GM19328 (cell line): ENCODE measurements around the gene PHLDB3.
A peak's percentile ranks its signal among the peaks of the same experiment; 100 is the strongest.
"Not testable (repeated sequence)": the region's sequence is repeated elsewhere in the genome, so short reads cannot be mapped to it uniquely, and the experiment has no call there.

Experiments used
- ATAC-seq: cut with Tn5 transposase; IDR thresholded peaks from one replicate; pipeline ENCODE4 v1.9.1; 2021; ENCODE audit warnings: mild to moderate bottlenecking, moderate library complexity; ENCODE audit not compliant: unreplicated experiment

Gene PHLDB3

GRCh38 chr19:43527860-43528622 is 23.5 kb upstream of the PHLDB3 start:
- ATAC-seq = no peak

GRCh38 chr19:43526884-43527859 is 22.6 kb upstream of the PHLDB3 start, which contains the start of gene ETHE1:
TSS of gene ETHE1 (minus strand) at chr19:43527201. CDS start at chr19:43527177, 24 bp downstream.
- ATAC-seq = no peak

- ATAC-seq = no peak
Observed at GRCh38 chr19:43525836-43526771, 21.6 kb upstream of the PHLDB3 start.

DNA sequence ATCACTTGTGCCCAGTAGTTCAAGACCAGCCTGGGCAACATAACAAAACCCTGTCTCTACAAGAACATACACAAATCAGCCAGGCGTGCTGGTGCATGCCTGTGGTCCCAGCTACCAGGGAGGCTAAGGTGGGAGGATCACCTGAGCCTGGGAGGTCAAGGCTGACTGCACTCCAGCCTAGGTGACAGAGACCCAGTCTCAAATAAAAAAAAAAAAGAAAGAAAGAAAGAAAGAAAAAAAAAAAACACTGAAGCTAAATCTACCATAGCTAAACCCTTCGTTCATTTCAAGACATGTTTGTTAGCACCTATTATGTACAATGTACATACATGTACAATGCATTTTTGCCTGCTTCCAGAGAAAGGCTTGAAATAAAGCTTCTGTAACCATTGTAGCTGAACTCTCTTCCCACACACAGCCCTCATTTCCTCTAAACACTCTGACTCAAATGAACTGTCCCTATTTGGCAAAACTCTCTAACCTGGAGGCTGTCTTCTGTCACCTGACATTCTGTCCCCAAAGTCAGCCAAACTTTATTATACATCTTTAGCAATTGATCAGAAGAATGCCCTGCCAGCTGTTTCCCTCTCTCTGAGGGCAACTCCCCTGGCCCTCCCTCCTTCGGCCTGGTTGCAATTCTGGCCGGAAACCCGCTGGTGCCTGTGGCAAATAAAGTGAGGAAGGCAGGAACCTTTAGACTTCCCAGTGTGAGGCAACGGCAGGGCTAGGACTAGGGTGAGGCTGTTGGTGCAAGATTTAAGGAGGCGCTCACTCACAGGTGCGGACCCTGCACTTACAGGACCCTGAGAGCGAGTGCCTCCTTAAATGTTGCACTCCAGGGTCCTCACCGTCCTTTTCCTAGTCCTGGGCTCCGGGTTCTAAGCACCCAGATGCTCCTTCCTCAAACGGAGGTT is 20.6 kb upstream of the PHLDB3 start:
- no peak for ATAC-seq

GRCh38 chr19:43523696-43524095 is 19.1 kb upstream of the PHLDB3 start:
- ATAC-seq = not testable (repeated sequence)

DNA sequence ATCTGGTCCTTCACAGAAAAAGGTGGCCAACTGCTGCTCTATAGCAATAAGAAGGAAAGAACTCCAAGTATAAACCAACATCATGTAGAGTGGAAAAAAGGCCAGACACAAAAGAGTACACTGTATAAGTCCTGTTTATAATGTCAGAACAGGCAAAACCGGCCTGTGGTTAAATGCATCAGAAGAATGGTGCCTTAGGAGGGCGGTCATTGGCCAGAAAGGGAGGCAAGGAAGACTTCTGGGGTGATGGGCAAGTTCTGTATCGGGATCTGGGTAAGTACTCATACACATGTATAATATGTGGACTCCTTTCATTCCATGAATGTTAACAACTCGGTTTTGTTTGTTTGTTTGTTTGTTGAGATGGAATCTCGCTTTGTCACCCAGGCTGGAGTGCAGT is 18.4 kb upstream of the PHLDB3 start:
- no peak for ATAC-seq

DNA sequence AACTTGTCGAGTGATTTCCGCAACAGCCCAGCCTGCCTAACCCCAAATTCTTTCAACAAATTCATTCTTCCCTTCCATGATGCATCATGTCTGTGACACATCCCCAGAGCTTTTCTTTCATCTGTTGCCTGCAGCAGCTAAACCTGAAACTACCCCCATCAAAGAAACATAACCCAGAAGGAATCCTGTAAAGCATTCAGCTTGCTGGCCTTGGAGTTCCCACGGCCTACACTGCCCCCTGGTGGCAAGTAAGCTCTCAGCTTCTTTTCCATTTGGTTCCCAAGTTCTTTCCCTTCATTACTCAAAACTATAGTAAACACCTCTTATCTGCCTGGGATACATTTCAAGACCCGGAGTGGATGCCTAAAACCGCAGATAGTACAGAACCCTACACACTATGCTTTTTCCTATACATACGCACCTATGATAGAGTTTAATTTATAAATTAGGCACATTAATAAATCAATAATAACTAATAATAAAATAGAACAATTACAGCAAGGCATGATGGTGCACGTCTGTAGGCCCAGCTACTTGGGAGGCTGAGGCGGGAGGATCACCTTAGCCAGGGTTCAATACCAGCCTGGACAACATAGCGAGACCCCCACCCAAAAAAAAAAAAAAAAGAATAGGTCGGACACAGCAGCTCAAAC is 15.0 kb upstream of the PHLDB3 start:
- ATAC-seq = no peak

- ATAC-seq = no peak
Observed at GRCh38 chr19:43518051-43518450, 13.5 kb upstream of the PHLDB3 start.

GRCh38 chr19:43512399-43512798 is 7.9 kb upstream of the PHLDB3 start:
- ATAC-seq = not testable (repeated sequence)

DNA sequence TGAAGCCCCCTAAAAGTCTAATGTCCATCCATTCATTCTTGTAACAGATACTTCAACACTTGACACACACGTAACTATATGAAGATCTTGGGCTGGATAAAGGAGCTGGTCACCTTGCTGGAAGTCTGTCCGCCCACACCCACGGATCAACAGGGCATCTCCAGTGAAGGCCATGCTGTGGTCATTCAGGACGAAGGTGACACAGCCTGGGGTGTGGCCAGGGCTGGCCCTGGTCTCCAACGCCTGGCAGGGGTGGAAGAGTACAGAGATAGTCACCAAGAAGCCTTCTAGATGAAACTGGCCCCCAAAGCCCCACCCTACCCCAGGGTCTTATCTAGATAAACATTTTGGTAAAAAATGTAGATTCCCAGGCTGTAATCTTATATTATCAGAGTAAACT is 6.8 kb upstream of the PHLDB3 start:
- ATAC-seq = no peak

- ATAC-seq = no peak
Observed at GRCh38 chr19:43510713-43511112, 6.2 kb upstream of the PHLDB3 start.

- no peak for ATAC-seq
Observed at GRCh38 chr19:43507880-43508279, 3.3 kb upstream of the PHLDB3 start.

DNA sequence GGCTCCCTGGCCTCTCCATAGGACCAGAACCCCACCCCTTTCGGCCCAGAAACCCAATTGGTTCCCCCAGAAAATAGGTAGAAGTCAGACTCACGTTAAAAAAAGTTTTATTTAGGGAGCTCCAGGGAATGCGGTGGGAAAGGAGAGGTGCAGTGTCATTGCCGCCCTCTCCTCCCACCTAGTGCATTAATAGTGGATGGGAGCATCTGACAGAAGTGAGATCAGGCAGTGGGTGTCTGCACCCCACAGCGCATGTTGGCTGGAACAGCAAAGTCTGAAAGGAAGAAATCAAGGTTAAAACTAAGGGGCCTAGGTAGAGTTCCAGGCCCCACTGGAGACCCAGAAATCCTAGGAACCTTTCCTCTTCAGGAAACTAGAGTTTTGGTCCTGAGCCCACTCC is 2.1 kb upstream of the PHLDB3 start:
- no peak for ATAC-seq

GRCh38 chr19:43505941-43506340 is 1.4 kb upstream of the PHLDB3 start:
- ATAC-seq = no peak

DNA sequence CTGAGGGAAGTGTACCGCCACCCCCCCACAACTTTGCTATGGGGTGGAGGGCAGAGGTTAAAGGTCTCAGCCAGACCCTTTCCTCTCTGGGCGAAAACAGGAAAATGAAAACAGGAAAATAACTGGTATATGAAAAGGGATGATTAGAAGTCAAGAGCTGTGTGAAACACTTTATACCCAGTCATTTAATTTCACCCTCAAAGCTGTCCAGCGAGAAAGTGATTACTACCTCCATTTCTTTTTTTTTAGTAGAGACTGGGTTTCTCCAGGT is 575 bp upstream of the PHLDB3 start:
- no peak for ATAC-seq

- ATAC-seq = peak; percentile 79
Observed at GRCh38 chr19:43503501-43504425, 783 bp downstream of the PHLDB3 start.

DNA sequence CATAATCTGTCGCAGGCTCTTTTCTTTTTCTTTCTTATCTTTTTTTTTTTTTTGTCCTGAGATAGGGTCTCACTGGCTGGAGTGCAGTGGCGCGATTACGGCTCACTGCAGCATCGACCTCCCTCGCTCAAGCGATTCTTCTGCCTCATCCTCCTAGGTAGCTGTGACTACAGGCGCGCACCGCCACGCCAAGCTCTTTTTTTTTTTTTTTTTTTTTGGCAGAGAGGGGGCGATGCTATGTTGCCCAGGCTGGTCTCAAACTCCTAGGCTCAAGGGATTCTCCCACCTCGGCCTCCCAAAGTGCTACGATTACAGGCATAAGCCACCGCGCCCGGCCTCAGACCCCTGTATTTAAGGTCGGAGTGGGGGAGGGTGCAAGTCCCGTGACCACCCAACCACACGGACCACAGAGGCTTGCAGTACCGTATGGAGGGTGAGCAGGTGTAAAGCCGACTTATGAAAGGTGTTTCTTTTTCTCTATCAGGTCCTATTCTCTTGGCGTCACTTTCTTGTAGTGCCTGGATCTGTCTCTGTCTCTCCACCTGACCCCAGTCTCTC is 2.0 kb downstream of the PHLDB3 start:
- no peak for ATAC-seq
